Keratinocyte (primary cell): ENCODE data around the gene RPL13A. TPM values are rescaled to one million over a fixed set of nuclear protein-coding genes. Genes with fewer than 3 reads are reported as not detected.
"Not testable (repeated sequence)": the region's sequence is repeated elsewhere in the genome, so short reads cannot be mapped to it uniquely, and the experiment has no call there.

Experiments
- DNase-seq: peaks from one replicate; pipeline ENCODE4 v3.0.0-alpha.2; 2011; ENCODE audit warnings: low read depth, missing footprints, low spot score
- FAIRE-seq: peaks from 2 replicates; lab custom pipeline; 2011; peaks lifted over from hg19 to GRCh38; lab: Jason Lieb, UNC
- H2AFZ ChIP-seq: 2 replicates; pipeline ENCODE4 v1.6.0; 2012; ENCODE audit warnings: low read length, control low read depth, inconsistent platforms; ENCODE audit not compliant: control insufficient read depth
- H3K27ac ChIP-seq: 2 replicates; pipeline ENCODE4 v1.5.1; 2011; ENCODE audit warnings: low read length; ENCODE audit not compliant: control insufficient read depth, insufficient read depth
- H3K27me3 ChIP-seq: 3 replicates; pipeline ENCODE4 v1.6.0; 2011; ENCODE audit warnings: low read length; ENCODE audit not compliant: control insufficient read depth, insufficient read depth; ENCODE audit errors: extremely low read depth
- H3K36me3 ChIP-seq, 2 experiments: 2 replicates in 1 of 2; 3 replicates in 1 of 2; pipeline ENCODE4 v1.5.1; 2011; ENCODE audit warnings: low read length in 2 of 2, mild to moderate bottlenecking in 1 of 2; ENCODE audit not compliant: control insufficient read depth in 2 of 2, insufficient read depth in 2 of 2; ENCODE audit errors: extremely low read depth in 1 of 2
- H3K4me1 ChIP-seq: 3 replicates; pipeline ENCODE4 v1.5.1; 2011; ENCODE audit warnings: low read length; ENCODE audit not compliant: control insufficient read depth, insufficient read depth; ENCODE audit errors: extremely low read depth
- H3K4me2 ChIP-seq: 3 replicates; pipeline ENCODE4 v1.6.0; 2011; ENCODE audit warnings: low read depth, low read length; ENCODE audit not compliant: control insufficient read depth, insufficient read depth; ENCODE audit errors: extremely low read depth
- H3K4me3 ChIP-seq, 3 experiments: fragments of 200-600 bp in 1 of 3; sonication (generic) in 1 of 3; 2 replicates in 2 of 3; 3 replicates in 1 of 3; pipeline ENCODE4 v1.5.1; 2011 to 2016; ENCODE audit warnings: low read length in 3 of 3, mild to moderate bottlenecking in 3 of 3, control low read depth in 2 of 3, inconsistent platforms in 1 of 3, low read depth in 1 of 3, mixed read lengths in 1 of 3, mixed run types in 1 of 3, moderate library complexity in 1 of 3; ENCODE audit not compliant: control insufficient read depth in 2 of 3, insufficient read depth in 2 of 3; ENCODE audit errors: extremely low read depth in 1 of 3
- H3K79me2 ChIP-seq: 2 replicates; pipeline ENCODE4 v1.6.0; 2012; ENCODE audit warnings: low read length; ENCODE audit not compliant: control insufficient read depth, insufficient read depth
- H3K9ac ChIP-seq: 3 replicates; pipeline ENCODE4 v1.6.0; 2011; ENCODE audit warnings: low read length; ENCODE audit not compliant: control insufficient read depth, insufficient read depth; ENCODE audit errors: extremely low read depth
- H3K9me1 ChIP-seq: 3 replicates; pipeline ENCODE4 v1.6.0; 2011; ENCODE audit warnings: low read length; ENCODE audit not compliant: control insufficient read depth, insufficient read depth; ENCODE audit errors: extremely low read depth
- H3K9me3 ChIP-seq: 2 replicates; pipeline ENCODE4 v1.5.1; 2012; ENCODE audit warnings: low read depth, low read length; ENCODE audit not compliant: control insufficient read depth
- H4K20me1 ChIP-seq: 3 replicates; pipeline ENCODE4 v1.6.0; 2011; ENCODE audit warnings: low read length; ENCODE audit not compliant: control insufficient read depth, insufficient read depth; ENCODE audit errors: extremely low read depth
- CTCF ChIP-seq, 3 experiments: IDR thresholded peaks in 1 of 3; conservative IDR thresholded peaks in 1 of 3; optimal IDR thresholded peaks in 1 of 3; 2 replicates in 2 of 3; 3 replicates in 1 of 3; pipeline versions ENCODE3 to v1.5.1; 2011; ENCODE audit warnings: low read length in 3 of 3, mild to moderate bottlenecking in 3 of 3, moderate library complexity in 2 of 3, control low read depth in 1 of 3, inconsistent platforms in 1 of 3; ENCODE audit not compliant: insufficient read depth in 2 of 3; ENCODE audit errors: extremely low read depth in 1 of 3
- EZH2 ChIP-seq: IDR thresholded peaks from one replicate; pipeline ENCODE4 v1.6.1; 2012; ENCODE audit warnings: inconsistent platforms, mild to moderate bottlenecking, low read length, moderate library complexity
- dilution Hi-C: fragments of 300-500 bp; cut with MboI; formaldehyde crosslinking; loops from one replicate; pipeline ENCODE4 v1.7.0; 2020; ENCODE audit warnings: low sequenced_read_pairs; ENCODE audit not compliant: extremely low pct_ligation_motif_present
- polyA plus RNA-seq, 5 experiments: library from polyadenylated mRNA; depleted of rRNA in 3 of 5; stranded (reverse) in 3 of 5; stranded (forward) in 1 of 5; unstranded in 1 of 5; fragments of >200 nt; gene quantifications; 1 replicate in 1 of 5; 2 replicates in 3 of 5; 3 replicates in 1 of 5; pipeline versions ENCODE4 v1.2.1 to v1.2.3, GENCODE V29; 2011 to 2012; ENCODE audit warnings: missing spikeins in 2 of 5, low read depth in 1 of 5, low replicate concordance in 1 of 5

Gene RPL13A
- polyA plus RNA-seq, 1 donor (not counting 4 experiments of a cell fraction or from before 2014, with no cell fraction given), result 3,383 TPM

- no peak overlapping the region for H3K4me2 ChIP-seq
- dilution Hi-C loops, result no loop called here
- TF ChIP-seq CTCF (optimal IDR thresholded peaks at IDR 0.05 in 1 of 3, IDR thresholded peaks at IDR 0.05 in 1 of 3, conservative IDR thresholded peaks at IDR 0.05 in 1 of 3; ENCODE audit: extremely low read depth in 1 of 3, insufficient read depth in 2 of 3, low read length in 3 of 3) (no peak), EZH2 (no peak)
- H3K9ac ChIP-seq, result no peak overlapping the region
- no peaks in the 10 kb centered on the region for H3K9me3 ChIP-seq
- no peak overlapping the region for H3K27ac ChIP-seq
- H3K79me2 ChIP-seq, result peaks cover 2% of the 10 kb centered on the region
- FAIRE-seq, result no peak
- no peak overlapping the region for H2AFZ ChIP-seq
- H3K27me3 ChIP-seq, result no peaks in the 10 kb centered on the region
- peaks cover 4 to 5% of the 10 kb centered on the region in 2 experiments for H3K36me3 ChIP-seq
- DNase-seq, result no peak
- peaks cover 3% of the 10 kb centered on the region for H3K4me1 ChIP-seq
- H3K9me1 ChIP-seq, result no peaks in the 10 kb centered on the region
- no peak overlapping the region for H3K4me3 ChIP-seq
- no peaks in the 10 kb centered on the region for H4K20me1 ChIP-seq
Measured at GRCh38 chr19:49459388-49459787, 28.0 kb upstream of the RPL13A start.

- H3K9ac ChIP-seq, H3K79me2 ChIP-seq, DNase-seq, H2AFZ ChIP-seq, H3K4me2 ChIP-seq, H3K36me3 ChIP-seq, FAIRE-seq, H3K4me3 ChIP-seq, H3K9me1 ChIP-seq, dilution Hi-C loops, H3K27me3 ChIP-seq, H3K9me3 ChIP-seq, H3K27ac ChIP-seq, H4K20me1 ChIP-seq, H3K4me1 ChIP-seq: not testable (repeated sequence)
Measured at GRCh38 chr19:49461130-49461529, 26.3 kb upstream of the RPL13A start.

GRCh38 chr19:49461656-49462055, 25.8 kb upstream of the RPL13A start:
- H3K36me3 ChIP-seq, result peaks cover 5 to 6% of the 10 kb centered on the region in 2 experiments
- no peaks in the 10 kb centered on the region for H3K9me3 ChIP-seq
- no peaks in the 10 kb centered on the region for H3K9me1 ChIP-seq
- DNase-seq, result no peak
- H3K27ac ChIP-seq, result no peak overlapping the region
- no peaks in the 10 kb centered on the region for H3K27me3 ChIP-seq
- no peak for TF ChIP-seq EZH2
- TF ChIP-seq CTCF (optimal IDR thresholded peaks at IDR 0.05 in 1 of 3, IDR thresholded peaks at IDR 0.05 in 1 of 3, conservative IDR thresholded peaks at IDR 0.05 in 1 of 3; ENCODE audit: extremely low read depth in 1 of 3, insufficient read depth in 2 of 3, low read length in 3 of 3), result no peak
- no peaks in the 10 kb centered on the region for H4K20me1 ChIP-seq
- no peak for FAIRE-seq
- H2AFZ ChIP-seq, result no peak overlapping the region
- no peak overlapping the region for H3K4me3 ChIP-seq
- H3K9ac ChIP-seq, result no peak overlapping the region
- H3K4me2 ChIP-seq, result no peak overlapping the region
- no peaks in the 10 kb centered on the region for H3K79me2 ChIP-seq
- dilution Hi-C loops, result no loop called here
- no peaks in the 10 kb centered on the region for H3K4me1 ChIP-seq
